Hepatocyte (in vitro differentiated cells): ENCODE data around the gene GASK1A.

Source experiments
- EZH2 ChIP-seq: fragments of 200-600 bp; sonication (generic); IDR thresholded peaks from 2 replicates; pipeline ENCODE4 v1.6.1; 2016; ENCODE audit warnings: antibody characterized with exemption, mild to moderate bottlenecking, borderline replicate concordance
- EZH2phosphoT487 ChIP-seq: fragments of 200-600 bp; sonication (generic); IDR thresholded peaks from one replicate; pipeline ENCODE4 v1.6.1; 2018; ENCODE audit warnings: antibody characterized with exemption, mild to moderate bottlenecking, low read depth, moderate library complexity; ENCODE audit not compliant: unreplicated experiment, severe bottlenecking

DNA sequence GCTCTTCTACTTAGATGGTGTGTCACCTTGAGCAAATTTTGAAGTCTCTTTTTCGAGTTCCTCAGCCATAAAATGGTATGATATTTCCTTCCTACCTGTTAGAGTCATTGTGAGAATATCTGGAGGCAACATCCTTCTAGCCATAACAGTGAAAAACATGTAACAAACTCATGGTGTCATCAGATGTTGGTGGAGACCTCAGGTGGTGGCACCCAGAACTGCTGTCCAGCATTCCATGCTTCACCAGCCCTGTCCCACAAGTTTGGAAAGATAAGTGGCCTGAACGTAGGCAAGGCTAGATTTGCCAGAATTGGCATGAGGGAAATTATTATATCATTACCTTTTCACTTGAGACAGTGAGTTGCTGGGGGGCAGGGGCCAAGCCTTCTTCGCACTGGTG, 30.4 kb downstream of the GASK1A start:
- no peak for TF ChIP-seq EZH2phosphoT487
- TF ChIP-seq EZH2: no peak
